GF-D8 (cell line): ENCODE measurements around the gene FOXL2.

Experiments used
- DNase-seq: peaks from one replicate; lab custom pipeline; 2025; lab: John Stamatoyannopoulos, UW

FOXL2 gene

DNA sequence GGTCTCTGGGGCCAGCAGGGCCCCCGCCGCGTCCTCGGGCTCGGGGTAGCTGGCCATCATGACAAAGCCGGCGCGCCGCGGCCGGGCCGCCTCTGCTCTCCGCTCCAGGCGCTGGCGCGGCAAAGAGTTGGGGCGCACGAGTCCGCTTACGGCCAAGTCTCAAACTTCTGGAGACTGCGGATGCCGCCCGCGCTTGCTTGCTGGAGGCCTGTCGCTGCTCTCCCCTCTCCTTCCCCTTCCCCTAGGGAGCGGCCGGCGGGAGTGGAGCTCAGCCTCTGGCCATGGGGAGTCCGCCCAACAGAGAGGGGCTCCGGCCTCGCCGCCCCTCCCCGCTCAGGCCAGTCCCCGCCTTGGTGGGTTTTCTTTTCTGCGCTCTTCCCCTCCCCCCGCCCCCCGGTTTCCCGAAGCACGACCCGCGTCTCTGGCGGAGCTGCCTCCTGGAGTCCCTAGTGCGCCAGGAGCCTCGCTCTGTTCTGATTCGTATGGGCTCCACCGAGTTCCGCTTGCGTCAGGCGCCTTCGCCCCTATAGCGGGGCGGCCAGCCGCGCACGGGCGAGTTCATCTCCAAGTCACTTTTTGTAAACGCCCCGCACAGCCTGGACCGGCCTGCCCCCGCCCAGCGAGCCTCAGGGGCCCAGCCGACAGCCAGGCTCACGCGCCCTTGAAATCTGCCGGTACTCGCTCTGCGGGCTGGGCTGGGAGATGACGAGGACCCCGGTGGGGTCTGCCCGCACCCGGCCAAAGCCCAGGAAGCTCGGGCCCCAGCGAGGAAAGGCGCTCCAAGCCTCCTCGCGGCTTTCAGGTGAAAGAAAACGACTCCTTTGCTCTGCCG is at the start of gene FOXL2, which contains the start of gene FOXL2NB:
Gene FOXL2, minus strand, starts transcription at position 475 of the 832 bp plus-strand sequence. Its CDS starts 415 bp downstream, at position 60.
Gene FOXL2NB, plus strand, starts transcription at position 555 of the 832 bp plus-strand sequence. Its CDS starts 148 bp downstream, at position 703.
- no peak for DNase-seq

DNA sequence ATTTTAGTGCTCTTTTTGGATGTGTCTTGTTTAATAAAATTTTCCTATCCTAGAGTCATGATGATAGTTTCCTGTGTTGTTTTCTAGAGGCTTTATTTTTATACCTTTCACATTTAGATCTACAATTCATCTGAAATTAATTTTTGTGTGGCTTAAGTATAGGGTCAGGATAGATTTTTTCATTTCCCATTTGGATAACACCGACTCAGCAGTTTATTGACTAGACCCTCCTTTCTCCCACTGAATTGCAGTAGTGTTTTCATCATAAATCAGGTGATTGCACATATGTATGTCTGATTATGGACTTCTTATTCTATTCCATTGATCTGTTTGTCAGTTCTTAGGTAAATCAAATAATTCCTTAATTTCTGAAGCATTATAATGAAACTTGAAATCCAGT is 48.8 kb upstream of the FOXL2 start:
- no peak for DNase-seq

DNA sequence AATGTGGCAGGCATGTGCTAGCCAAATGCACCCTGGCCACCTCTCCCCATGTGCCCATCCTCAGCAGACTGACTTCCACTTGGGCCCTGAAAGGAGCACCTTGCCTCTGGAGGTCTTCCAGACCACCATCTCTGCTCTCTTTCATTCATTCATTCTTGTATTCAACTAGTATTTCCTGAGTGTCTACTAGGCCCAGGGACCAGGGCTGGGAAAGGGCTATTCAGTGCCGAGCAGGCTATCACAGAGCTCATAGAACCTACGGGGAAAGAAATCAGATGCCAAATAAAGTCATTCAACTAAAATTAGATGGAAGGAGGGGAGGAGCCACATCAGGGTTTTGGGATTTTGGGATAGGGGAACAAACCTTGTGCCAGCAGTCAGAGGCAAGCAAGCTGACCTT is 40.2 kb upstream of the FOXL2 start:
- no peak for DNase-seq

DNA sequence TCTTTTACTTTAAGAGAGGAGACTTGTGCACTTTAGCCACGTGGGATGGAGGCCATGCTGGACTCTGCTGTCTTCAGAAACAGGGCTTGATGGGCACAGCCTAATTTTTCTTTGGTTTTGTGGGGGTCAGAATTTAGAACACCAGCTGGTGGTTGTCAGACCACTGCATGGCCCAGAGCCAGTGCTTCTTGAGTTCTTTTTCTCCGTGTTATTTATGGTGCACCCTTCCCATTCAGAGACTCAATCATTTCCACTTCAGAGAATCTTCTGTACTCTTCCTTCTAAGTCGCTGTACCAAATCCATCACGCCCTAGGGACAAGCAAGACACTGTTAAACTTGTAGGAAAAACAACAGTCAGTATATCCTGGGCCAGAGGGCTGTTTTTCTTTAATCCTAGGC is 39.0 kb upstream of the FOXL2 start:
- no peak for DNase-seq

DNA sequence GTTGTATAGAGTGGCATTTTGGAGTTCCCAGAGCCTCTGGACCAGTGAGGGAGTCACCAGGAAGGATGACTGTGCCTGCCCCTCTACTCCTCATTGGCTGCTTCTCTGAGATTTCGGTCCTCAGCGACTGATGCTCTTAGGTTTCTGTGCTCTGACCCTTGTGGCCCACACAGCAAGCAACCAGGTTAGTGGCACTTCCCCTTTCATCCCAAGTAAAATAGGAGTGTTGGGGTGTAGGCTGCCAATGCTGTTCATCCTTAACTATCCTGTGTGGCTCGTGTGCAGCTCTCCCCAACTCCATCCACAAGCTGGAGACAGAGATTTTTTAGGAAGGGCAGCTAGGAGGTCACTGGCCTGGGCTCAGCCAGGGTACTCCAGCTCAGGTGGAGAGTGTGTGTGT is 37.9 kb upstream of the FOXL2 start:
- no peak for DNase-seq

DNA sequence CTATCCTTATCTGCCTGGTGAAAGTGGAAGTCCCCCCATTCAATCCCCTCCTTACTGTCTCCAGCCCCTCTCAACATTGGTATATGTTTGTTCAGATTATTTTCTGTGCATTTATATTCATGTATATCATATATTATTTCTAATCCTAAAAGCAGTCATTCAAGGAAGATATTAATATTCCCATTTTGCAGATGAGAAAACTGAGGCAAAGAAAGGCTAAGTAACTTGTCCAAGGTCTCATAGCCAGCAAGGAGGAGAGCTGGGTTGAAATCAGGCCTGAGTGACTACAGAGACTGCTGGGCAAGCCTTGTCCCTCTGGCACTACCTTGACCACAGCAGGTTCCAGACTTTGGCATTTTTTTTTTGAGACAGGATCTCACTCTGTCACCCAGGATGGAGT is 29.1 kb upstream of the FOXL2 start:
- DNase-seq, result no peak

DNA sequence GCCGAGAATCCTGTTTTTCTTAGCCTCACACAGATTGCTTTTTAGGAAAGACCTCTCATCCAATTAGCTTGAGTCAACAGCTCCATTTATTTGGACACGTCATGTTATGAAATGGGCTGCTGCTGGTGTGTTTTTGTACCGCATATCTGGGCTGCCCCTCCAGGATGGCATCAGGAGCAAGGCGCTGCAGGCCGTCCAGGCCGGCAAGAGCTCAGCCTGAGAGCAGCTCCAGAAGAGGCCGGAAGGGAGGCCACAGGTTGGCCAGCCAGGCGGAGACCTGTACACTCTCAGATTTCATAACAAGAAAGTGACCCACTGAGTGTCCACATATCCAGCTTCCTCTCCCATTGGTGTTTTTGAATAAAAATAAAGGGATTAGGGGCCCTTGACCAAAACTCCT is 28.4 kb upstream of the FOXL2 start:
- no peak for DNase-seq

DNA sequence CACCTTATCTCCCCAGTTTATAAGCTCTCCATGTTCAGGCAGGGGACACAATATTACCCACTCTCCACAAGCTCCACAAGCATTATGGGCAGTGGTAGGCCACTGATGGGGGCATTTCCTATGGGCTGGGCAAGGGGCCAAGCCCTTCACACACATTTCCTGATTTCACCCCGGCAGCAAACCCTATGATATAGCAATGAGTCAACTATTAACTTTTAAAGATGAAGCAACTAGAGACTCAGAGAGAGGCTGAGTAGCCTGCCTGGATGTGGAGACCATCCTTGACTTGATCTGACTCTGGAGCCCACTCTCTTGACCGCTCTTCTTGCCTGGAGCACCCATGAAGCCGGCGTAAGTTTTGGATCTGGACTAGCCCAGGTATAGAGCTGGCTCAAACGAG is 27.5 kb upstream of the FOXL2 start:
- no peak for DNase-seq

DNA sequence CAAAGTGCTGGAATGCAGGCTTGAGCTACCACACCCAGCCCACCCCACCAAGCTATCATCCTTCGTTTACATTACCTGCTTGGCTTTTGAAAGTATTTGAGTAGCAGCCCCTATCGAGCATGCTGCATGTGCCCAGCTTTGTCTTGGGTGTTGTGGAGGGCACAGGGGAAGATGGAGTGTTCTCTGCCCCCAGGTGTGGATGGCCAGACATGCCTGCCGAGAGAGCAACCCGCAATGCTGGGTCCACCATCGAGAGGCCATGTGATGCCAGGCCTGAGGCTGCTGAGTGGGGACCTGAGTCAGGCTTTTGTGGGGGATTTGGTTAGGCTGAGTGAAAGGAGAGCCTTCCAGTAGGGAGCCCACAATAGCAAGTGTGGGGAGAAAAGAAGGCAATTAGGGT is 26.0 kb upstream of the FOXL2 start:
- DNase-seq, result no peak

DNA sequence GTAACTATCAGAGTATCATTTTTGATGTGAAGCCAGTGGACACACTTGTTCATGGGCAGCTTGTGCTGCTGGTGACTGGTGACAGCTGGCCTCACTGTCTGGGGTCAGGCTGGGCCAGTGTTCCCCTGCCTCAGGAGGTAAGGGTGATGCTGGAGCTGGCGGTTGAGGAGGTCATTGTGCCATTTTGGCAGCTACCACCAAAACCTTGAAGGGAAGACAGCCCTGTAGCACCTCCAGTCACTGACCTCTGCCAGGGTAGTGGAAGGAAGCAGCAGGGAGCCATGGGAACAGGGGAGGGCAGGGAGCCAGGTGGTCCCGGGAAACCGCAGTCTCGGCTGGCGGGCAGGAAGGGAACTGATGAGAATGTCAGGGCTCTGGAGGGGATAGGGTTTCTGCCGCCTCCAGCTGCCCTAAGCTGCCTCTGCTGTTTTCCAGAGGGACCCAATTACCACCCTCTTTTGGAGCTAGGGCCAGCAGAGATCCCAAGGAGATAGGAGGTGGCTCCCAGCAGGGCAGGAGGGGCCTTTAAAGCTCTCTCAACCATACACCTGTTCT is 24.9 kb upstream of the FOXL2 start:
- no peak for DNase-seq

DNA sequence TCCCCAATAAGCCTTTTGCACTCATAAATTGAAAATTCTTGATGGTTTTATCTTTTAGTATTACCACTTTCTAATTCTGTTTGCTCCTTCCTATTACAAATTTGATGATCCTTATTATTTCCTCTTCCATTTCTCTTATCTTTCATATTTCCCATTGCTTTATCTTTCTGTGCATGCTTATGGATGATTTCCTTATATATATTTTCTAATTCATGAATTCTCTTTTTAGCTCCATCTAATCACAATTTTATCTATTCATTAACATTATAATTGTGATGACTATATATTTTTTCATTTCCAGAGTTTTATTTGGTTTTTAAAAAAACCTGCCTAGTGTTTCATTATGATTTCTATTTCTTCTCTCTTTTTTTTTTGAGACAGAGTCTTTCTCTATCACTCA is 18.0 kb upstream of the FOXL2 start:
- no peak for DNase-seq

DNA sequence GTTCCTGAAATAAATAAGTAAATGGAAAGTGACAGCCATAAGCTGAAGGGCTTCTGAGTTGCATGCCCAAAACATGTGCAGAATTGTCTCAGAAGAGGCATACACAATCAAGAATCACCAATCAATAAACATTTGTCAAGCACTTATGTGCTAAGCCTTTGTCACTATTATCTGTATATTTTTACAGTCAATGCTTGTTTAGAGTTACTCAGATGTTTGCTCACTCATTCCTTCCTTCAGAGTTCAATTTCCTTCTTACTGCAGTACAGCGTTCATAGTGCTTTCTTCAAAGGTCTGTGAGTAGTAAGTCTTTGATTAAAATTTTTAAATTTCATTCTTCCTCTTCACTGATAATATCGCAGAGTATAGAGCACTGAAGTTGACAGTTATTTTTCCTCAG is 17.3 kb upstream of the FOXL2 start:
- DNase-seq, result no peak

DNA sequence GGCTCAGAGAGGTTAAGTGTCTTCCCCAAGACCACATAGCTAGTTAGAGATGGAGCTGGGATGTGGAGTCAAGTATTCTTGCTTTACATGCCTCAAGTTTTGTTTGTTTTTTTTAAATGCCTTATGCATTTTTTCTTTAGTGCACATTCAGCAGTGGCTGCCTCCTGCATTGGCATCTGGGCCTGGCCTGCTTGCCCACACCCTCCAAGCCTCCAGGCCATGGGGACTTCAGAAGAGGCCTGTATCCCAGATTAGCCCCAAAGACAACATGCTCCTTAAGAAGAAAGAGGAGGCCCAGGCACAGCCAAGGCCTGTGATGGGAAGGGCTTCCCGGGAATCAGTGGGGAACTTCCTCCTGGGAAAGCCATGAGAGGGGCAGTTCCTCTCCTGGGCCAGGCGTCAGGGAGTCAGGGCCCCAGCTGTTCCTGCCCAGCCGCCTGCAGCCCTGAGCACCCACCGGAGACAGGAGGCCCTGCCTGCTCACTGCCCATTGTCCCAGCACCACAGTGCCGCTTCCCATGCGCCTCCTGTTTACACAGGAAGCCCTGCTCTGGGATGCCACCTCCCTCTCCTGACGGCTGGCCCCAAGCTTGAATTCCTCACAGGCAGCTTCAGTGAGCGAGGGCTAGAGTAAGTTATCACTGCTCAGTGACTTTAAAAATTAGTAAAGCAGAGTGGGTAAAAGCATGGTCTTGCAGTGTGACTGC is 16.1 kb upstream of the FOXL2 start:
- DNase-seq, result no peak

DNA sequence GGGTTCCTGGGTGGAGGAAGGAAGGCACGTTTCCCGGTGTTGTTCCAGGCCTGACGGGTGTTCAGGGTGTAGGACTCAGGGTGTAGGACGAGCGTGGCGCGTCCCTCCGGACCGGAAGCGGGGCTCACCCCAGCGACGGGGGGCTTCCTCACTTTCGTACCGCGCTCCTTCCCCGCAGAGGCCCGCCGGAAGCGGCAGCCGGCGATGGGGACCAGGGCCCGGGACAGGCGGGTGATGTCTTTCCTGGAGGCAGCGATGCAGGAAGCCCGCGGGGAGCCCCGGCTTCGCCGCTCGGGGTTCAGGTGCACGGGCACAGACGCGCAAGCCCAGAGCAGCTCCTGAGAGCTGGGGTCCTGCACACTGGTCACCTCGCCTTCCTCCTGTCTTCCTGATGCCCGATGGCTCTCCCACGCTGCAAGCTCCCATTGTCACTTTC is 13.5 kb upstream of the FOXL2 start:
- no peak for DNase-seq

DNA sequence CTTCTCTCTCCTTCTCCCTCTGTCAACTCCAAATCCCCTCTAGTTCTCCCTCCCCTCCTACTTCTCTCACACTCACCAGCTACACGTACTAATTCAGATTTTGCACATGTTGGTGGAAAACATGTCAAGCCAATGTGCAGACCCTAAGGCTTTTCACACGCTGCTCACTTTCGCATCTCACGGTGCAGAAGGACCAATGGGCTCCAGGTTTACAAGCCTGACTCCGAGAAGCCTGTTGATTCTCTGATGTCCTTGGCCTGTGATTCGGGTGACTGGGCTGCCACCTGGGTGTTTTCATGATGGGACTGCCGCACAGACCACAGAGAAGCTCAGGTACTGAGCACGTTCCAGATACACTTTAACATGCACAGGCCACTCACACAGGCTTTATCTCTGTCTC is 3.8 kb upstream of the FOXL2 start:
- DNase-seq, result no peak

DNA sequence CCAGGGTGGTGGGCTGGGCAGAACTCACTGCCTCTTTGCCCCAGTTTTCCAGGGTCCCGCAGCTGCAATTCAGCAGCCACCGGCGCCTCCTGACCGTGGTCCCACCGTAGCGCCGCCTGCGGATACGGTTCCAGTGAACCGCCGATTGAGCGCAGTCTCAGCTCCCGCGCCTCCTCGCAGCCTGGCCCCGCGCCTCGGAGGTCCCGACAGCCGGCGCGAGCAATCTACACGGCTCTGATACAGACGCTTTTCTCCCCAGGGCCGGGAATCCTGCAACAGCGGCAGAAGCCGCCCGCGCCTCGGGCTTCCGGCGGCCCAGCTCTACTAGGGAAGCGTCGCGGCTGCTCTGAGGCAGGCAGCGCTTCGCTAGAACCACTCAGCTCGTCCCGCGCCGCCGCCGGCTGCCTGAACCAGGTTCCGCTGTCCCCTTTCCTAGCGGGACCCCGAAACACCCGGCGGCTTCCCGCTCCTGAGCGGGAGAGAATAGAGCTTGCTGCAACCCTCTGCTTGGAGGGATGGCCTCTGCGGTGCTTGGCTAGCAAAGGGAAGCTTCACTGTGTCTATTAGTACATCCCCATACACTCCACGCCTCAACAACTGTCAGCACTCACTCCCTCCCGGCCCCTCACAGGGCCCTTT is 3.2 kb upstream of the FOXL2 start:
- no peak for DNase-seq

DNA sequence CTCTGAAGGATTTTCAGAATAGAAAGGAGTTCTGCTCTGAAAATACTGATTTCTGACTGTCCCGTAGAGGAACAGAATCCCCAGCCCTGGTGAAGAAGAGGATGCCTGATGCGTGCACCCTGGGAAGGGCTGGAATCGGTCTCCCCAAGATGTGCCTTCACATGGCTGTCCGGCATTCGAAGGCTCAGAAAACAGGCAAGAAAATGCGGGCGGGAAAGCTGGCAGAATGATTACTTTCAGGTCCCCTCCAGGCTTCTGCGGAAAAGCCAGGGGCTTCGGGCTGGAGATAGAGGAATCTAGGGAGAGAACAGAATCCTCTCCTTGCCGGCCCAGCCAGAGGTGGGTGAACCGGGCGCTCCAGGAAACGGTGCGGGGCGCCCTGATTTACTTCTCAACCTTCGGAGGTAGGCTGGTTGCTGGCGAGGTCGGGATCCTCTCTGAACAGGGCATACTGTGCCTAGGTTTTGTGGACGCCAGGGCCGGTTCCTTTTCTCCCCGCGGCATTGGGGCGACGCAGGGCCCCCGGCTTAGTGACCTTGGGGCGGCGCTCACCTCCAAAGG is 2.6 kb upstream of the FOXL2 start:
- no peak for DNase-seq

DNA sequence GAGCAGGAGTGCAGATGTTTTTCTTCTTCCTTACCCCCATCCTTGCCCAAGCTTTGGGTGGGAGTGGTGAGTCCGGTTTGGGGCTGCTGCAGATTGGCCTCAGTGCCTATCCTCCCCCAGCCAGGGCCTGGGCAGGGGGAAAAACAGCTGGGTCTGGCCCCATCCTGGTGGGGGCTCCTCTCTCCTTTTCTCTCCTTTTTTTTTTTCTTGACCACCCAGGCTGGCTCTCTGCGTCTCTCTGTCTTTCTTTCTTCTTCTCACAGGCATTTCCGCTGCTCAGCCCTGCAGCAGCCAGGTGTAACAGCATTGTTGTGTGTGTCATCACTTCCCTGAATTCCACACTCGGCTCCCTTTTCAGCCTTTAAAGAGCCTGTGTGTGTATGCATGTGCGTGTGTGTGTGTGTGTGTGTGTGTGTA is 2.1 kb upstream of the FOXL2 start:
- DNase-seq, result no peak

DNA sequence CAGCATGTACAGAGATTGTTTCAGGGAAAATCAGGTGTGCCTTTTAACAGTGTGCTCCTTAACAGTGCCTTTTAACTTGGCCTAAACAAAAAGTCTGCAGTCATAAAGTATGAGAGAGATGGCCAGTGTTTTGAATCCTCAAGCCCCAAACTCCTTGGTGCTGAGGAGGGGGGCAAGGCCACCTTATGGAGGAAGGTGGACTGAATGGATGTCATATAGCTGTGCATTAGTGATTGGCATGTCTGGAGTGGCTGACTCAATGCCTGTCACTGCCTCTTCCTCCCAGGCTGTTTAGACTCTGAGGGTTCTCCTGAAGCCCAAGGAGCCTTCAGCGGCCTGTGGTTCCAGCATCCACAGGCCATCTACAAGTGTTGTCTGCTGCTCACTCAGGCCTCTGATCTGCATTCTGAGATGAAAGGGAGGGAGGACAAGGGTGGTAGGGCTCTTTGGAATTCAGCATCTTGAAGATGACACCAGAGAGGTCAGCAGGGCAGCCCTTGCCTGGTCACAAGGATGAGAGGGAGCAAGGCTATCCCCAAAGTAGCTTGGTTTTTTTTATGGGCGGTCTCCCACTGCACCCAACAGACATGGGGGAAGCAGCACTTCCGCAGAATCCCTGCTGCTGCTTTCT is 1.5 kb upstream of the FOXL2 start:
- DNase-seq, result no peak

DNA sequence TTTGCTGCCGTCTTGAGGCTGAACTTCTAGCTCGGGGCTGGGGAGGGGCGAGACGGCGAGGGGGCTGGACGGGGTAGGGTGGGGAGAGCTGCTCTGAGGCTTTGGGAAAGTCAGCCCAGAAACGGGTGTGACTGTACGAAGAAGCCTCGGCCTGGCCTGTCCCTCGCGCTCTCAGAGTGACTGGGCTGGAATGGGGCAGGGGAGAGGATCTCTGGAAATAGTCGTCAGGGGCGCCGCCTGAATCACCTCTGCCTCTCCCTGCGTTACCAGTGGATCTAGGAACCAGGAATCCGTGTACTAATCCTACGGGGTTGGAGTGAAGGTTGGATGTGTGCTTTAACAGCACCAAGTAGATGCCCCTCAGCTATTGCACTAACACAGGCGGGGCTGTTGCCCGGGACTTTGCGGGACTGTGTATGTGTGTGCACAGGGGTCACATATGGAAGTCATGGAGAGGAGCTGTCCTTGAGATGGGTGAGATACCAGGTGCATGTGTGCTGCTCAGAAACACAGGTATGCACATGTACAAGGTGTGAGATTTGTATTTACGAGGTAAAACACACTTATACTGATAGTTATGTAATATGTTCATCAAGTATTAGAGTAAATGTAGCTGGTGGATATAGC is 671 bp upstream of the FOXL2 start:
- DNase-seq, result no peak
